ENCODE data around the gene BORCS8.

The BORCS8 gene

GRCh38 chr19:19214159-19214490, 22.2 kb upstream of the BORCS8 start:
- DNase-seq (ENCODE audit: low read depth in 2 of 3, low spot score in 1 of 3): no peak

- DNase-seq (ENCODE audit: low read depth in 2 of 3, low spot score in 1 of 3): no peak
Measured at GRCh38 chr19:19213426-19214158, 21.6 kb upstream of the BORCS8 start.

GRCh38 chr19:19212916-19213315, 21.0 kb upstream of the BORCS8 start:
- DNase-seq (ENCODE audit: low read depth in 2 of 3, low spot score in 1 of 3): no peak

- DNase-seq (ENCODE audit: low read depth in 2 of 3, low spot score in 1 of 3): no peak
Measured at GRCh38 chr19:19211499-19212420, 19.8 kb upstream of the BORCS8 start, which contains the start of gene NCAN. Gene NCAN, plus strand, starts transcription at chr19:19211958. Its CDS starts 4,996 bp downstream, at chr19:19216954.

- DNase-seq (ENCODE audit: low read depth in 2 of 3, low spot score in 1 of 3): no peak
Measured at GRCh38 chr19:19209372-19209771, 17.4 kb upstream of the BORCS8 start.

- no peak for DNase-seq (ENCODE audit: low read depth in 2 of 3, low spot score in 1 of 3)
Measured at GRCh38 chr19:19207637-19208572, 16.0 kb upstream of the BORCS8 start.

- no peak for DNase-seq (ENCODE audit: low read depth in 2 of 3, low spot score in 1 of 3)
Measured at GRCh38 chr19:19206938-19207337, 15.0 kb upstream of the BORCS8 start.

- DNase-seq (ENCODE audit: low read depth in 2 of 3, low spot score in 1 of 3): no peak
Measured at GRCh38 chr19:19205416-19206410, 13.8 kb upstream of the BORCS8 start.

- DNase-seq (ENCODE audit: low read depth in 2 of 3, low spot score in 1 of 3): no peak
Measured at GRCh38 chr19:19204181-19204580, 12.2 kb upstream of the BORCS8 start.

GRCh38 chr19:19203012-19203856, 11.3 kb upstream of the BORCS8 start, which contains the start of gene NR2C2AP:
Gene NR2C2AP, minus strand, starts transcription at chr19:19203414. Its CDS starts 354 bp downstream, at chr19:19203060.
- DNase-seq (ENCODE audit: low read depth in 2 of 3, low spot score in 1 of 3): peak; percentile 89 to 94 (median 94)

GRCh38 chr19:19202707-19203011, 10.7 kb upstream of the BORCS8 start:
- no peak for DNase-seq (ENCODE audit: low read depth in 2 of 3, low spot score in 1 of 3)

- DNase-seq (ENCODE audit: low read depth in 2 of 3, low spot score in 1 of 3): no peak
Measured at GRCh38 chr19:19201697-19202630, 10.0 kb upstream of the BORCS8 start.

- DNase-seq (ENCODE audit: low read depth in 2 of 3, low spot score in 1 of 3): no peak
Measured at GRCh38 chr19:19193926-19194325, 2.0 kb upstream of the BORCS8 start.

GRCh38 chr19:19192910-19193423, 1.0 kb upstream of the BORCS8 start:
- no peak for DNase-seq (ENCODE audit: low read depth in 2 of 3, low spot score in 1 of 3)

GRCh38 chr19:19191768-19192077, 229 bp downstream of the BORCS8 start:
- DNase-seq (ENCODE audit: low read depth in 2 of 3, low spot score in 1 of 3): no peak

GRCh38 chr19:19186742-19187141, 5.2 kb downstream of the BORCS8 start:
- no peak for DNase-seq (ENCODE audit: low read depth in 2 of 3, low spot score in 1 of 3)

- peak; percentile 21 to 70 (median 51) for DNase-seq (ENCODE audit: low read depth in 2 of 3, low spot score in 1 of 3)
Measured at GRCh38 chr19:19185853-19186740, 5.9 kb downstream of the BORCS8 start.

All from stimulated activated CD4-positive, alpha-beta T cell treated with anti-CD3 and anti-CD28 coated beads, Interleukin-12 subunit alpha, Interleukin-12 subunit beta, amount 100 ng/mL, for 48 hours (primary cell).